HG03139 (cell line): Measurements from ENCODE around the gene NR1H4.
"Not testable (repeated sequence)": the region's sequence is repeated elsewhere in the genome, so short reads cannot be mapped to it uniquely, and the experiment has no call there.

Experiments used
- ATAC-seq: cut with Tn5 transposase; IDR thresholded peaks from one replicate; pipeline ENCODE4 v1.9.1; 2021; ENCODE audit not compliant: unreplicated experiment

The NR1H4 gene

DNA sequence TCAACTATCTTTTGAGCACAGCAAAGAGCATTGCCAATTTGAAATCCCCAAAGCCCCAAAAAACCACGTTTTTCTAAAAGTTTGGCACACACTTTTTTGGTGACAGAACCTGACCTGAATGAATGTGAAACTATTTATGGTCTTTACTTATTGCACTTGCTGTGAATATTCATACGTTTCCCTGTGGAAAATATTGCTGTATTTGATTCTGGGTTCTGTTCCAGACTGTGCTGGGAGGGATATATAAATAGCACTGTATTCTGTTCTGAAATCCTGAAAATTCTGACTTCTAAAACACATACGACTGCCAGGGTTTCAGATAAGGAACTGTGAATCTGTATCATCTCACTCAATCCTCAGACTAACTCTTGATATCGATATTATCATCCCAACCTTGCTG lies 35.1 kb downstream of the NR1H4 start:
- ATAC-seq: no peak

DNA sequence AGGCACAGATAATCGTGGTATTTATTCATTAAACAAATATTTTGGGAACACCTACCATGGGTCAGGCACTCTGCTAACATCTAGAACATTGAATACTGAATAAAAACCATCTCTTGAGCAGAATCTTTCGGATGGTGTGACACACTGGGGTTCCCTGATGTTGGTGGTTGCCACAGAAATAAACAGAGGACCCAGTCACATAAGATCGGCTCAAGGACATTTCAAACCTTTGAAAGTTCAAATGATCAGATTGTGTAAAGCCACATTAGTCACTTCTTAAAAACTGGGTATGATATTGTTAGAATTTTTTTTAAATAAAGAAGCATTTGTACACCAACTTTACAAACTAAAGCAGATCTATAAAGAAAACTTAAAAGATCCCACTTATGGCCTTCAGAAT lies 39.0 kb downstream of the NR1H4 start:
- no peak for ATAC-seq

DNA sequence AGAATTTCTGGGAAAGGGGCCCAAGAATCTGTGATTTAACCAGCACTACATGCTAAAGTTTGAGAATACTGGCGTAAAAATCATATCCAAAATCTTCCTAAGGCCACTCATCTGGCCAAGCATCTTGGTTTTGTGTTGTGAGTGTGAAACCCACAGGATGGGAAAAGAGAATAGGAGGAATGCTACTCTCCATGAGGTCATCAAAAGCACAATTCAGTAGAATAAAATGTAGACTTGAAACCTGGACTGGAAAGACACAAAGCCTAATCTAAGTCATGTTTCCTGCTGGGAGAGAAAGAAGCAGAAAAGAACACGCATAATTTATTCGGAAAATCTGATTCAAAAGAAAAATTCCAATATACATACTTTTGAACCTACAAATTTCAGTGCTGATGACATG lies 42.3 kb downstream of the NR1H4 start:
- ATAC-seq: no peak

DNA sequence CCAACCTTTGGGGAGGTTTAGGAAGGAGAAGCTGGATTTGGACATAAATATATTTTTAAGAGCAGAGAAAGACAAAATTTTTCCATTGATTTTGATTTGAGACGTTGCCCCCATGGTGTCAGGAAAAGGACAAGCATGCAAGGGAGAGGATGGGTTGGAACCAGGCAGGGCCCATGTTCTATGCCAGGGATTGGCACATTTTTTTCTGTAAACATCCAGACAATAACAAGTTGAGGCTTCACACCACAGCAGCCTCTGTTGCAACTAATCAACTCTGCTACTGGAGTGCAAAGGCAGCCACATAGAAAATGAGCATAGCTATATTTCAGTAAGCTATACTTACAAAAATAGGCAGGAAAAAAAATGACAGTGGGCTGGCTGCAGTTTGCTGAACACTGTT lies 44.7 kb downstream of the NR1H4 start:
- ATAC-seq: no peak

DNA sequence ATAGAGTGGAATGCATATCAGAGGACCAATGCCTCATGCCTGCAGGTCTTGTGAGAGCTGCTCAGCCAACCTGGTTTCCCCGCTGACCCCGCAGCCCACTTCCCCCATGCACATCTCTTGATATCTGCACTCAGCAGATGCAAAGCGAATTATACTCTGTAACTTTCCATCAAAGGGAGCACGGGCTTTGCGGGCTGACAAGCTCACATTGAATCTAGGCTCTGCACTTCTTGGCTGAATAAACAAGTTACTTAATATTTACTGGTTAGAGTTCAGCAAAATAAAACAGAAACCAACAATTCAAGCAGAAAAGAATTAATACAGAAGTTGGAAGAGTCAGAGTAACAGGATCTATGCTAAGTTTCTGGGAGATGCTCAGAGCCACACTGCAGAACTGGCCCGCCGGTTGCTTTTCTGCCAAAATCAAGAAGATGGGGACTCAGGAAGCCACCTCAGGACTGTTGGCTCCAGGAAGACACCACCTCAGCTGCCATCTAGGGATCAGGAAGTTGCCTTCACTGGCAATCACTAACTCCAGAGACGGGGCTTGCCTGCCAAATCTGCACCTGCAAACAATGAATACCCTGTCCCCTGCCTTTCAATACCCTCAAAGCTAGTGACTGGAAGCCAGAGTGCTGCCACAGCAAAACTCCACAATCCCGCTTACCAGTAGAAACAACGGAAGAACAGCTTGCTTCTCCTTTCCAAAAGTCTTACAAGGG lies 46.5 kb downstream of the NR1H4 start:
- ATAC-seq: no peak

DNA sequence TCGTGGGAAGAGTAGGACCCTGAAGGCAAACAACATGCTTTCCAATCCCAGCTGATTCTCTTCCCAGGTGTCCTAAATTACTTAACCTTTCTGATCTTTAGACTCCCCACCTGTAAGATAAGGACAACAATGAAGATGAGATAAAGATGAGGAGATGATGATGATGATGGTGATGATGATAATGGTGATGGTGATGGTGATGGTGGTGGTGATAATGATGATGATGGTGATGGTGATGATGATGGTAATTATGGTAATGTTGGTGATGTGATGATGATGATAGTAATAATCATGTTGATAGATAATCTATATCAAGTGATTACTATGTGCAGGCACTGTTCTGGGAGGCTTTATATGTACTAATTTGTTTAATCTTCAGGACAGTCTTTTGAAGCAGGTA lies 48.3 kb downstream of the NR1H4 start:
- no peak for ATAC-seq

DNA sequence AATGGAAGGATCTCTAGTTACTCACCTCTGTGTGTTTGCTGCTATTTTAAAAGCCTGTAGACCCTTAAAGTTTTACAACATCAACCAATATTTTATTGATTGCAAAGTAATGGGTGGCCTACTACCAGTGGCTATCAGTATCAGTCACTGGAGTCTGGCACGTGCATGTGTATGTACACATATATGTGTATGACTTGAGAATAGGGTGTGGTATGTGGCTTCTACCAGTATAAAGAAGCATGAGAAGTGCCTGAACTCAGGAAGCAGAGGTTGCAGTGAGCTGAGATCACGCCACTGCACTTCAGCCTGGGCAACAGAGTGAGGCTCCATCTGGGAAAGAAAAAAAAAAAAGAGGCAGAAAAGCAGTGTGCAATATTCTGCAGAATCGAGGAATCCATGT lies 54.4 kb downstream of the NR1H4 start:
- no peak for ATAC-seq

DNA sequence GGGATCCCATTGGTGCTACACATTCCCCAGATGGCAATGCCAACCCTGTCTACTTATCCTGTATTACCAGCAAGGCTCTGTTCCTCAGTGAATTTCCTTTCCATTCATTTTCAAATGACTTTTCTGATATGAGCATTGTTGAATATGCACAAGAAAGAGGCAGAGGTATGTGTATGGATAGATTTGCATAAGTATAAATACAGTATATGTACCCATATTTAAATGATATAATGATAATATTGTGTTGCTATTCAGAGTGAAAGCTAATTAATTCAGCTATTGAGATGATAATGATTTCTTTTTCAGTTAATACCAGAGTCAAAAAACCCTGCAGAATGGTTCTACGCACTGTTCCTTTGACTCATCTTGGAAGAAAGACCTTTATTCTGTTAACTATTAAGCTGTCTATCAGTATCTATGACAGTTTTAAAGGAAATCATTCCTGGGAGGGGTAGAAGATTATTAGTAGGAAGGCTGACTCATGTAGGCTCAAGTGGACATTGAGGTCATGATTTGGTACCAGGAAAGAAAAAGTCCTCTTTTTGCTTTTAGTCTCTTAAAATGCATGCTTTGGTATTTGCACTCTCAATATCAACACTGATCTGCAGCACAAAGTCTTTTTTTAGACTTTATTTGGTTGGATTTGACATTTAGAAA lies 54.9 kb downstream of the NR1H4 start:
- ATAC-seq: no peak

DNA sequence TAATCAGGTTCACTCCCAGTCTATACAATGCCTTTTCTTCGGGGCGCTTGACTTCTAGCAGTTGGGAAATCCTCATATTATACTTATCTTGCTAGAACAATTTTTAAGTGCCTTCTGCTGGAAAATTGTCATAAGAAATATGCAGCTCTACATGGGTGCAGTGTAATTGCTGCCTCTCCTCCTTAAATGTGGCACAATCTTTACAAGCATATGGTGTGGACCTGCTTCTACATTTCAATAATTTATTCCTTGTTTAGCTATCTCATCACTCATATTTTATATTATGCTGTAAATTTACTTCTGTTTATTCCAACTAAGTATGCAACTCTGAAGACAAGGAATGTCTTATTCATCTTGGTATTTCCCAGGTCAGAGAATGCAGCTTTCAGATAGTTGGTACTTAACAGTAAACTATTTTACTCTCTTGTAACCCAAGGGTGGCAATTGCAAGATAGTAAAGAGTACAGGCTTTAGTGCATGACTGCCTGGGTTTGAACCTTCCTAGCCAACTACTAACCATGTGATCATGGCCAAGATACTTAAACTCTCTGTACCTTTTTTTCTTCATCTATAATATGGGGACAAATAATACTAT lies 56.2 kb downstream of the NR1H4 start:
- ATAC-seq: no peak

DNA sequence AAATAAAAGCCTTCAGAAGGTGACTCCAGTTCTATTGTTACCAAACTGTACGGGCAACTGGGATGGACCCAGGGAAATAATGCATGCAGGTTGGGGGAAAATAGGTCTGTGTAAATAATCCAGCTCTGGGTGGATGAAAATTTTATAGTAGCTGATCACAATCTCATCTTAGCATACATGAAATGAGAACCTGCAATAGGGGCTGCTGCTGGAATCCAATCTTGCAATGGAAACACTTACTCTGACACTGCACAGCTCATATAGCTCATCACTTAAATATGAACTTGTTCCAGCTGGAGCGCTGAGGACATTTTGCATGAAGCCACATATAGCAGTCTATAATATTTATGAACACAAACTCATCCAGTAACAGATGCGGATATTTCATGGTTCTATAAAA lies 59.7 kb downstream of the NR1H4 start:
- ATAC-seq: no peak

DNA sequence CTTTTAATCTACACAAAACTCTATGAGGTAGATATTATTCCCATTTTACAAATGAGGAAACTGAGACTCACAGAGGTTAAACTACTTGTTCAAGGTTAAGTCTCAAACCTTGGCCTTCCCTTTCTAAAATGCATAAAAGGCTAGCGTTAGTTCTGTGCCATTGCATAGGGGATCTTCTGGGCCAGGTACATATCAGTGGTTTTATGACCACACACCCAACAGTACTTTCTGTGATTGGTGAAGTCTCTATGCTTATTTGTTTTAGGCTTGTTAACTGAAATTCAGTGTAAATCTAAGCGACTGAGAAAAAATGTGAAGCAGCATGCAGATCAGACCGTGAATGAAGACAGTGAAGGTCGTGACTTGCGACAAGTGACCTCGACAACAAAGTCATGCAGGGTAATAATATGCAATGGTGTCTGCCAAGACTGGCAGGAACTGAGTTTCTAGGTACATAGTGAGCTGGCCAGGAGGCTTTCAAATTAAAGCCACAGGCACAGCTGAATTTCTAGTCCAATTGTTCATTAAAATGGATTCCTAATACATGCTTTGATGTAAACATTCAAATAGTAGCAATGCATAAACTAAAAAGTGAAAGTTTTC lies 61.1 kb downstream of the NR1H4 start:
- no peak for ATAC-seq

DNA sequence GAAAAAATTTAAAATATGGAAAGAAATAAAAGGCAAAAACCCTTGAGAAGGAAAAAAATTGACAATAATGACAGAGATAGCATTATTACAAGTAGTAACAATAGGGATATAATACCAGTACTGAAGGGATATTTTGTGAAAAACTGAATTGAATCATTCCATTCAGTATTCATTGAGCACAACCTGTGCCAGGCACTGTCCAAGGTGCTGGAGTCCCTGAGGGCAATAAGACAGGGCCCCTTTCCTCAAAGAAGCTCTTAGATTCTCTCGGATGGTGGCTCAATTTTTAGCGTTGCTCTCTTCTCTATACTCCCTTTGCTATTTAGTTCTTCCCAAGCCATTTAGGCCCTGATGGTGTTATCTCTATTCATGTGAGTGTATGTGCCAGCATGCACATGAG lies 65.5 kb downstream of the NR1H4 start:
- no peak for ATAC-seq

DNA sequence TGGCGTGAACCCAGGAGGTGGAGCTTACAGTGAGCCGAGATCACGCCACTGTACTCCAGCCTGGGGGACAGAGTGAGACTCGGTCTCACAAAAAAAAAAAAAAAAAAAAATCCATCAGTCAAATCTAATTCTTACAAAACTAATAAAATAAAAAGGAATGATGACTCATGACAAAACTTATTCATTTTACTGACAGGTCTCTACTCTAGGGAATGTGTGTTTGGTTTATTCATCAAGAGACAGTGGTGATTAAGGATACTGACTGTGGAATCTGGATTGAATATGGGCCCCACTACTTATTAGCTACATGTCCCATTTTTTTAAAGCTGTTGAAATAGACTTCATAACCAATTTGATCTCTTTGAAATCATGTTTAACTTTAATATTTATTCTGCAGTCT lies 70.5 kb downstream of the NR1H4 start:
- no peak for ATAC-seq

DNA sequence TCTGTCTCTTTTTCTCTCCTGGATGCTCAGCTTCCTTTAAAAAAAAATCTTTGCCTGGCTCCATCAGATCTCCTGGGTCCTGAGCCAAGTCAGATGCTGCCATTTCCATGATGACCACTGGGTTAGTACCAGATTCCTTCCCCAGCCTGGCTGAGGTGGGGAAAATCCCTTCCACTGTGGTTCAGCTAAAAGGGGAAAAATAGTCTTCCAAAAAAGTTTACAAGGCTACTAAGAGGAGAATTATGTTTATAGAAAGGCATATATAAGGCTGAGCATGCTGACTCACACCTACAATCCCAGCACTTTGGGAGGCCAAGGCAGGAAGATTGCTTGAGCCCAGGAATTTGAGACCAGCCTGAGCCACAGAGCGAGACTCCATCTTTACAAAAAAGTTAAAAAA lies 71.4 kb downstream of the NR1H4 start:
- ATAC-seq: no peak

DNA sequence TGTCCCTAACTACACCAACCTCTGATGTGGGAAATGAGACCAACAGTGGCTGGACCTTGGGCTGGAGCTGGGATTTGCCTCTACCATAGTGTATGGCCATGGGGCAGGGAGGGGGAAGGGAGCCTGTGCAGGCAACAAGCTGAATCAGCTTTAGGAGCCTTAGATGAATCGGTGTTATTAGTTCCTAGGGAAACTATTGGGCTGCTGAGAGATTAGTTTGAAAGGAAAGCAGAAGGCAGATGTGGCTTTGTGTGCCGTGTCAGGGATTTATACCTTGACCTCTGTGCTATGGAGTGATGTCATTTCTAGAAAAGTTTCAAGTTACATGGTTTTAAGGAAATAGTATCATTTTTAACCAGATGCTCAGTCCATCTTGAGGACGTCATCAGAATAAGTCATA lies 80.3 kb downstream of the NR1H4 start:
- ATAC-seq: no peak

DNA sequence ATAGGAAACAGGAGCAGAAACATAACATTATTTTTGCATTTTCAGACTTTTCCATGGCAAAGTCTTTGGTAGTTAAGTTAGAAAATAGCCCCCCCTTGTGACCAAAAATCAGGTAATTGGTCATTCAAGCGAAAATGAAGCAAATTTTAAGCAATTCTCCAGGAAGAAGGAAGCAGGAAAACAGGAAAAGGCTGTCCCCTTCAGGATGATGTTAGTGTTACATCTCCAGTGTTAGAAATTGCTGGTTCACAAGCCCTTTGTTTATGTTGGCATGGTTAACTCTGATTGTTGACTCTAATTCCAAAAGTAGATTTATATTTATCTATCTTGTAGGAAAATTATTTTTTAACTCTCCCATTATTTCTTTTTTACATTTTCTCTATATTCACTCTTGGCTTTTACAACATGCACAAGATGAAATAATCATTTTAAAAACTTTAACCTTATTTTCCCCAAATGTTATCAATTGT lies 81.0 kb downstream of the NR1H4 start:
- ATAC-seq: no peak

DNA sequence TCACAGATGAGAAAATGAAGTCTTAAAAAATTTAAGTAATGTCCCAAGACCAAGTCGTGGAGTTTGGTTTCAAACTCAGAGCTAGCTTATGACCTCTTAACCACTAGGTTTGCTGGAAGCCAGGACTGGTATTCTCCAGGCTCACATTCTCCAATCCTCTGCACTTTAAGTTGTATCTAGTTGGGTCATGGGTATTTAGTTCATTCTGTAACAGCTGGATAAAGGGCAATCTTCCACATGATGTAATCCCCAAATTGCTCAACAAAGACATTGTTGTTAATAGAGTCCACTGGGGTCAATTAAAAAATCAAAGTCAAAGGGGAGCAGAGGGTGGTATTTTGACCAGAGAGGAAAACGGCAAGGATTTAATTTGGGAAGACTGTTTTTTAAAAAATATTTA lies 82.1 kb downstream of the NR1H4 start:
- no peak for ATAC-seq

DNA sequence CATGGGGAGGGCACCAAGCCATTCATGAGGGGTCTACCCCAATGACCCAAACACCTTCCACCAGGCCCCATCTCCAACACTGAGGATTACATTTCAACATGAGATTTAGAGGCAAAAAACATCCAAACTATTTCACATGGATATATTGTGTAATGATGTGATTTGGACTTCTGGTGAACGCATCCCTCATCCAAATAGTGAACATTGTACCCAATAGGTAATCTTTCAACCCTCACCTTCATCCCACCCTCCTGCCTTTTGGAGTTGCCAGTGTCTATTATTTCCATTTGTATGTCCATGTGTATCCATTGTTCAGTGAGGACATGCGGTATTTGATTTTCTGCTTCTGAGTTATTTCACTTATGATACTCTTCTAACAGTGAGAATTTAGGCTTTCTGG lies 83.7 kb downstream of the NR1H4 start:
- ATAC-seq: no peak

DNA sequence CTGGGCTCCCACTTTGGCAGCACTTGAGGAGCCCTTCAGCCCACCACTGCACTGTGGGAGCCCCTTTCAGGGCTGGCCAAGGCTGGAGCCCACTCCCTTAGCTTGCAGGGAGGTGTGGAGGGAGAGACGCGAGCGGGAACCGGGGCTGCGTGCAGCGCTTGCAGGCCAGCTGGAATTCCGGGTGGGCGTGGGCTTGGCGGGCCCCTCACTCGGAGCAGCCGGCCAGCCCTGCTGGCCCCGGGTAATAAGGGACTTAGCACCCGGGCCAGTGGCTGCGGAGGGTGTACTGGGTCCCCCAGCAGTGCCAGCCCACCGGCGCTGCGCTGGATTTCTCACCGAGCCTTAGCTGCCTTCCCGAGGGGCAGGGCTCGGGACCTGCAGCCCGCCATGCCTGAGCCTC lies 85.6 kb downstream of the NR1H4 start:
- not testable (repeated sequence) for ATAC-seq

DNA sequence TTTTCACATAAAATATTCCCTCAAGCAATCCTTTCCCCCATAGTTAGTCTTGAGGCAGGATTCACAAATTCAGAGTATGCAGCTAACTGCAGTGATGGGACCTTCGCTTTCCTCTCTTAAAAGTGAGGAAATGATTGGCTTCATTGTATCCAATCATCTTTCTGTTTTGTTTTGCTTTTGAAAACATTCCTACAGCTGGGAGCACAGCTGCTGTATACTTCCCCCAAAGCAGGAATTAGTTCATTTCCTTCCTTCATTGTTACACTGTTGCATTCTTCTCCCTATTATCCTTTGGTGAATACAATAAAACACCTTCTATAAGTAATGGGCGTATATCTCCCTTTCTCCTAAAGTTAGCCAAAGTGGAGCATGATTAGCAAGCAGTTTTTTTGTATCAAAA lies 90.4 kb downstream of the NR1H4 start:
- ATAC-seq: no peak

DNA sequence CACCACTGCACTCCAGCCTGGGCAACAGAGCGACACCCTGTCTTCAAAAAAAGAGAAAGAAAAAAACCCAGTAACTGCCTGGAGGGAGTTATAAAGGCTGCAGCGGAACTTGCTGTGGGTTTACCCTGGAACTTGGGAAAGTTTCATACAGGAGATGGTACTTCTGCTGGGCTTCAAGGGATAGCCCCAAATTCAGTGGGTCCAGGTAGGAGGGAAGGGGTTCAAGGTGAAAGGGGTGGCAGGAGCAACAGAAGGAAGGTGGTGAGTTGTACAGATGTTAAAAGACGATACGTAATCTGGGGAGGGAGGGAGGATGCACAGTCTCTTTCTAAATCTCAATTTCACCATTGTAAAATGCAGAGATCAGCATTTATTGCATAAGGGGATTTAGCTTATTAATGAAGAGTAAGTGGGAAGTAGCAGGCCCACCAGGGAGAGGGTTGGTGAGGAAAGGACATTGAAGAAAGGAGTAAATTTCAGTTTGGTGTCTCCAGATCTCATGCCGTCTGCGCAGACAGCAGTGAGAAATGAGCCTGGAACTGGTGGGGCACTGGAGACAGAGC lies 91.3 kb downstream of the NR1H4 start:
- ATAC-seq: no peak
